ENCODE data around the gene BRAT1.
A peak's percentile ranks its signal among the peaks of the same experiment; 100 is the strongest.

Gene BRAT1

GRCh38 chr7:2559283-2559950 lies 4.1 kb upstream of the BRAT1 start:
- peak; percentile 63 for DNase-seq (ENCODE audit: low spot score)

- DNase-seq (ENCODE audit: low spot score): peak; percentile 90
These were observed 3.4 kb upstream of the BRAT1 start, which contains the start of gene IQCE for GRCh38 chr7:2558629-2559282. Gene IQCE, plus strand, starts transcription at chr7:2558979. Its CDS starts 203 bp downstream, at chr7:2559182.

DNA sequence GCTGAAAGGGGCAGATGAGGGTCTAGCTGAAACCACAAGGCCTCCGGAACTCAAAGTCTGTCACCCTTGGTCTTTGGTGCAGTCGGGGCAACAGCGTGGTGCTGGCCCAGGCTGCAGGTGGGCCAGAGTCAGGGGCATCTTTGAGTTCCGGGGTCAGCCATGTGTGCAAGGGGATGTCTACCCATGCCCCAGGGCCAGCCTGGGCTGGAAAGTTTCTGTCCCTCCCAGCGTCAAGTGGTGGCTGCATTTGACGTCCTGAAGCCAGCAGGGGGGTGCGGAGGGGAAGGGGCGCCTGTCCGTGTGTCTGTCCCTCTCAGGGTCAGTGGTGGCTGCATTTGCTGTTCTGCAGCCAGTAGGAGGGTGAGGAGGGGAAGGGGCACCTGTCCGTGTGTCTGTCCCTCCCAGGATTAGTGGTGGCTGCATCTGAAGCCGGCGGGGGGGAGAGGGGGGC lies 638 bp downstream of the BRAT1 start:
- DNase-seq (ENCODE audit: low spot score): peak; percentile 73

DNA sequence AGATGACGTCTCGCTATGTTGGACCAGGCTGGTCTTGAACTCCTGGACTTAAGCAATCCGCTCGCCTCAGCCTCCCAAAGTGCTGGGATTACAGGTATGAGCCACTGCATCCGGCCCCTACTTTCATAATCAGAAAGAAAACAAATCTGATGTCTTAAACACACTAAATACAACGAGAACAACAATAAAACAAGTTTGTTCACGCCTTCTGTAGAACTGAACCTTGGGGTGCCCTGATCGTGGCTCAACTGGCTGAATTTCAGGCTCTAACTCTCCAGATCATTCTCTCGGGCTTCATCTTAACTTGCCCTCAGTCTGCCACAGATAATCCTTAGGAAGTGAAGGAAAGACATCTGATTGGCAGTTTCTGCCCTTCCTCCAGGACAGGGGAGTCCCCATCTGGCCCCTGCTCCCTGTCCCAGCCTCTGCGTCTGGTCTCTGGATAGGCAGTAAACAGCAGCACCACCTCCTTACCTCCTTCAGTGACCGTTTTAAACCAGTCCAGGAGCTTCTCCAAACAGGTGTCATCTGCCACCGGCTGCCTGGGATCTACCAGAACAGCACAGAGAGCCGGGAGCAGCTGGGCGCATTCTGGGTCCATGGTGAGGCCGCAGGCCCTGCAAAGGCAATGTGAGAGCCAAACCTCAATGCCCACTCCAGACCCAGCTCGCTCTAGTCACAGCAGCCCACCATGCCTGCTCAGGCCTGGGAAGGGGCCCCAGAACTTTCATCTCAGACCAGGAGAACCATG lies 1.3 kb downstream of the BRAT1 start:
- DNase-seq (ENCODE audit: low spot score): no peak

DNA sequence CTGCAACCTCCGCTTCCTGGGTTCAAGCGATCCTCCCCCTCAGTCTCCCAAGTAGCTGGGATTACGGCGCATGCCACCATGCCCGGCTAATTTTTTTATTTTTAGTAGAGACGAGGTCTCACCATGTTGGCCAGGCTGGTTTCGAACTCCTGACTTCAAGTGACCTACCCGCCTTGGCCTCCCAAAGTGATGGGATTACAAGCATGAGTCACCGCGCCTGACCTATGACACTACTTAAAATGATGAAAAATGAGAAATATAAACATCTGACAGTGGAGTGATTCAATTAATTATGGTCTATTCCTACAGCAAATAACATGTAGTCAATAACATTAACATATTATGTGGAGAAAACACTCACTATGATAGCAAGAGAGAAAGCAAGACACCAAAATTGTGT lies 2.2 kb downstream of the BRAT1 start:
- DNase-seq (ENCODE audit: low spot score): no peak

GRCh38 chr7:2551418-2551817 lies 3.9 kb downstream of the BRAT1 start:
- DNase-seq (ENCODE audit: low spot score): no peak

DNA sequence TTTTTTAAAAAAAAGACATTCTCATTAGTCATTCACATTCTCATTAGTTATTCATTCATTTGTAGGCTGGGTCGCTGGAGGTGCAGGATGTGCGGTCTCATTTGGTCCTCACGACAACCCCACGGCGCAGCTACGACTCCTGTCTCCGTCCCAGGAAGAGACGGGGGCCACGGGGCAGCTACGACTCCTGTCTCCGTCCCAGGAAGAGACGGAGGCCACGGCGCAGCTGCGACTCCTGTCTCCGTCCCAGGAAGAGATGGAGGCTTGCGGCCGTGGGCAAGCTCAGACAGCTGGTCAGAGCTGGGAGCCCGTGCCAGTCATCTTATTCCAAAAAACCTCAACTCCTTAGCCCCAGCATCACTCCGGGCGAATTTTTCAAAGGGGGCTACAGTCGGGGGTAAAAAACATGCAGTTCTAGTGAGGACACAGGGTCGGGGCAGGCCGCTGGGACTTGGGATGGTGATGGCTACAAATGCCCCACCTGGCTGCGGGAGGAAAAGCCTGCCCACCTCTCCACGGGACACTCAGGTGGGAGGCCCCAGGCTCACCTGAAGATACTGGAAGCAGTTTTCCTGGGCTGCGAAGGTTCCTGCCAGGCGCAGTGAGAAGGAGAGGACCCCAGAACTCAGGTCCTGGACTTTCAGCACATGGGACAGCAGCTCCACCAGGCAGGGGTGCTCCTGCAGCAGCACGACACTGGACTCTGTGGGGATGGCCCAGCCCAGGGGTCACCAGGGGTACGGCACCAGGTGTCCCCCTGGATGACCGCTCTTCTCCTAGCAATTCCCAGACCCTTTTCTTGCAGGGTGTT lies 8.3 kb downstream of the BRAT1 start:
- no peak for DNase-seq (ENCODE audit: low spot score)

GRCh38 chr7:2545746-2546425 lies 9.4 kb downstream of the BRAT1 start:
- no peak for DNase-seq (ENCODE audit: low spot score)

DNA sequence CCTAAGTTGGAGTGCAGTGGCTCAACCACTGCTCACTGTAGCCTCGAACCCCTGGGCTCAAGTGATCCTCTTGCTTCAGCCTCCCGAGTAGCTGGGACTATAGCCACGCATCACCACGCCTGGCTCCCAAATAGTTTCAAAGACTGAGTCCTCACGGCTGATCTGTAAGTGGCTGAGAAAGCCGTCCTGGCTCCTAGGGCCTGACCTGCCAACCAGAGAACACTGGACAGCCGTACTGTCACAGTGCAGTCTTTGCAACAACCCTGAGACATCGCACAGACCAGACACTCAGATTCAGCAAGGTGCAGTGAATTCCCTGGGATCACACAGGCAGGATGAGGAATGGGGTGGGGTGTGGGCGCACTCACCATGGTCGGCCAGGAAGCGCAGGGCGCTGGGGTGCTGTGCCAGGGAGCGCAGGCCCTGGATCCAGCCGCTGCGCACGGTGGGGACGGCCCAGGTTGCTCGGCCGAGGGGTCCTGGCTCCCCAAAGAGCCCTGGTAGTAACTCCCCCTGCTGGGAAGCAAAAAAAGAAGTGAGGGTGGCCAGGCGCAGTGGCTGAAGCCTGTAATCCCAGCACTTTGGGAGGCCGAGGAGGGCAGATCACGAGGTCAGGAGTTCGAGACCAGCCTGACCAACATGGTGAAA lies 10.7 kb downstream of the BRAT1 start:
- no peak for DNase-seq (ENCODE audit: low spot score)

DNA sequence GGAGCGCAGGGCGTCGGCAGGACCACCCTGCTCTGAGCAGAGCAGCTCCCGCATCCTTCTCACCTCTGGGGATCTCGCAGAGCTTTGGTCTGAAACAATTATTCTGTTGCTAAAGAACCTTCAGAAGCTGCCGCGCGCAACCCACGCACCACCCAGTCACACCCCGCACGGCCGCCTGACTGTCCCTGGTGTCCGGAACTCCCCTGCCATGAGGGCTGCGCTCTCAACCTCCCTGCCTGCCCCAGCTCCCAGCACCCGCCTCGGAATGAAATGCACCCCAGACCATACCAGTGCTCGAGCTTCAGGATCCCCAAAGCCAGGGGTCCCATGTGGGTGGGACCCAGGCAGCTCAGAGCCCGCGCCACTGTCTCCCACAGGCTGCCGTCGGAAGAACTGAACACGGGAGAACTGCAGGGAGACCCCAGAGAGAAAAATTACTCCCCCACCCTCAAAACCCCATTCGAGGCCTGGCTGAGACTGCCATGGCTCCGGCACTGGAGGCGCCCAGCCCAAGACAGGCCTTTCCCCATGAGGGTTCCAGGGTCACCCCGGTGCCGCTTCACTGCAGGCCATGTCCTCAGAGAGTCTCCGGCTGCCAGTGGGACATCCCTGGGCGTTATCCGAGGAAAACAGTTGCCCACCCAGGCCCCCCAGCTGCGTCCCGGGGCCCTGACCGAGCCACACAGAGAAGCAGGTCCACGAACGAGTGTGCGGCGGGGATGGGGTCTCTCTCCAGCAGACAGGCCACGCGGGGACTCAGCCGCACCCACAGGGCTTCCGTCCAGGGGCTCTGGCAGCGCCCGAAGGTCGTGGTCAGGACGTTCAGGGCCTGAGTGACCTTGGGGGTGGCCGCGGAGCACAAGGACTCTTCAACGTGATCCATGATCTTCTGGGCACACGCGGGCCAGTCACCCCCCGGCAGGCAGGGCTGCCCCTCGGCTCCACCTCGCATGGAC lies 12.1 kb downstream of the BRAT1 start:
- DNase-seq (ENCODE audit: low spot score): no peak

GRCh38 chr7:2542011-2542915 lies 13.1 kb downstream of the BRAT1 start:
- no peak for DNase-seq (ENCODE audit: low spot score)

DNA sequence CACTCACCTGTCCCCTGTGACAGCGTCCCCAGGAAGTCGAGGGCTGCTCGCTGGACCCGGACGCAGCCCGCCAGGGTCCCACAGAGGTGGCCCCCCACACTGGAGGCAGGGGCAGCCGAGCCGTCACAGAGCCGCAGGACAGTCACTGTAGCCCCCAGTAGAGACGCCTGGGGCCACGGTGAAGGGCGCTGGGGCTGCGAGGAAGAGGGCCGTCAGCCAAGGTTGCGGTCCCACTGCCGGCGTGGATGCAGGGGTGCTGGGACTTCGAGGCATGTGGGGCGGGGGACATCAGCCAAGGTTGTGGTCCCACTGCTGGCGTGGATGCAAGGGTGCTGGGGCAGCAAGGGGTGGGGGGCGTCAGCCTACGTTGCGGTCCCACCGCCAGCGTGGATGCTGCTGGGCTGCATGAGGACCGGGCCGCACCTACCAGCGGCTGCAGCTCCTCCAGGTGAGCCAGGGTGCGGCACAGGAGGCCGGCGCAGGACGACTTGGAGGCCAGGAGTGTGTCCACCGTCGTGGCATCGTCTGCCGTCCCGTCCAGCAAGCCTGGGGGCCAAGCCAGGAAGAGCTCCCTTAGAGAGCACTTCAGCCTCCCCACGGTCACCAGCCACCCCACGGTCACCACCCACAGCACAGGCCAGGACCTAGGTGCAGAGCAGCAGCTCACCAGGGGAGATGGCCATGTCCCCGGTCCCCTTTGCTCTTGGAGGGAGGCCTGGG lies 13.9 kb downstream of the BRAT1 start:
- no peak for DNase-seq (ENCODE audit: low spot score)

GRCh38 chr7:2540641-2541051 lies 14.7 kb downstream of the BRAT1 start:
- no peak for DNase-seq (ENCODE audit: low spot score)

GRCh38 chr7:2540133-2540532 lies 15.2 kb downstream of the BRAT1 start:
- no peak for DNase-seq (ENCODE audit: low spot score)

- DNase-seq (ENCODE audit: low spot score): no peak
These were observed 16.1 kb downstream of the BRAT1 start for GRCh38 chr7:2539031-2539911.

DNA sequence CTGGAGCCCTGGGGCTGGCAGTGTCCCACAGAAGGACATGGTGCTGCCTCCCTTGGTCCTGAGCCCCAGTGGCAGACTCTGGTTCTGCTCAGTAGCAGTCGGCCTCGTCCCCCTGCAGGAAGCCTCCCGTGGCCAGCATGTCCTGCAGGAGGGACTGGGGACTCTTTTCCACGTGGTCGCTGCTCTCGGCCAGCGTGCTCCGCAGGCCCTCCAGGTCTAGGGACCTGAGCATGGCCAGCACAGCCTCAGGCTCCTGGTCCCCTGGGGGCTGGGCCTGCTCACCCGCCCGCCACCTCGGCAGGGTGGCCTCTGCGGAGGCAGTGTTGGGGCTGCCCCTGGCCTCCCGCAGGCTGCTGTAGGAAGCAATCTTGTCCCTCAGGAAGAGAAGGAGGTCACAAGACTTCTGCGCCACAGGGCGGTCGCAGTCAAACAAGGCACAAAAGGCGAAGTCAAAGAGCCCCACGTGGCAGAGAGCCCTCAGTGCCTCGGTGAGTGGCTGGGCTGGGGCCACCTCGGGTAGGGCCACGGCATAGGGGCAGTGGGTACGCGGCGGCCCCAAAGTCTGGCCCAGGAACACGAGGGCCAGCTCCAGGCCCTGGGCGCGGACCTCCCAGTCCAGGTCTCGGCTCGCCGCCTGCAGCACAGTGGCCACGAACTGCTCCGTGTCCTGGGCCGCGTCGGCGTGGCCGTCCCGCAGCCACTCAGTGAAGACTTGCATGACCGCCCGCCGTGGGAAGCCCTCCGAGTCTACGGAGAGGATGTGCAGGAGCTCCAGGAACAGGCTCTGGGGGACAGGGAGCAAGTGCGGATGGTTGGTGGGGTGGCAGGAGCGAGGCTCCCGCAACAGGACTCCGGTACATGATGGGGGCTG lies 17.1 kb downstream of the BRAT1 start:
- DNase-seq (ENCODE audit: low spot score): no peak
